Measurements from ENCODE around the gene FSD2.
"Not testable (repeated sequence)": the region's sequence is repeated elsewhere in the genome, so short reads cannot be mapped to it uniquely, and the experiment has no call there.

FSD2 gene

DNA sequence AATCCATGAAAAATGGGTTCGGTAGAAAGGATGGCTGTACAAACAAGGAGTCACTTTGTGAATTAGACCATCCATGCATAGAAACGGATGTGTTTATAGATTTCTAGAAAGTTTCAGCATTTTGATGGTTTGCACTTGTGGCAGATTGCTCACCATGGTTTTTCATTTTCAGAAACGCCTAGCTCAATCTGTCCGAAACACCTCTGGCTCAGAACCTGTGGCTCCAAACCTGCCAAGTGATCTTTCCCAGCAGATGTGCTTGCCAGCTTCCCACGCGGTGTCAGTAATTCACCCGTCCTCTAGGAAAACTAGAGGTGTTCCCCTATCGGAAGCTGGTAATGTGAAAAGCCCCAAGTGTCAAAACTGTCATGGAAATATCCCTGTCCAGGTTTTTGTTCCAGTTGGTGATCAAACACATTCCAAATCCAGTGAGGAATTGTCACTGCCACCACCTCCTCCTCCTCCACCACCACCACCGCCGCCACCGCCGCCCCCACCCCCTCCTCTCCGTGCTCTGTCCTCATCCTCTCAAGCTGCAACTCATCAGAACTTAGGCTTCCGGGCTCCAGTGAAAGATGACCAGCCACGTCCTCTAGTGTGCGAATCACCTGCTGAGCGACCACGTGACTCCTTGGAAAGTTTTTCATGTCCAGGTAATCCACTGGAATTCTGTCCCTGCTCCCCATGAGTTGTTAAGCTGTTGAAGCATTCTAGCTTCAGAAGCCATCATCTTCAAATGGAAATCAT is 24.7 kb upstream of the FSD2 start:
- no peak for DNase-seq (ENCODE audit: low spot score)

DNA sequence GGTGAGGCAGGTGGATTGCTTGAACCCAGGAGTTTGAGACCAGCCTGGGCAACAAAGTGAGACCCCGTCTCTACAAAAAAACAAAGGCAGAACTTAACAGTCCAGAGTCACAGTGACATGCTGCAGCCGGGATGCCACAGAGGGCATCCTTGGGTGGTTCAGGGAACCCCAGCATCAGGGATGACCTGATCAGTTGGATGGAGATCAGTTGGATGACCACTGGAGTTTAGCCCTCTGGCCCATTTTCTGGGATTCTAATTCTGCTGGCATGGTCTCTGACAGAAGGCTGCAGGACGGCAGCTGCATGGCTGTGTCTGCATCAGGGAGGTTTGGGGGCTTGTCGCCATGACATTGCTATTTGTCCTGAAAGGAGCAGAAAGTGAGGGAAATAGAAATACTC is 23.4 kb upstream of the FSD2 start:
- no peak for DNase-seq (ENCODE audit: low spot score)

DNA sequence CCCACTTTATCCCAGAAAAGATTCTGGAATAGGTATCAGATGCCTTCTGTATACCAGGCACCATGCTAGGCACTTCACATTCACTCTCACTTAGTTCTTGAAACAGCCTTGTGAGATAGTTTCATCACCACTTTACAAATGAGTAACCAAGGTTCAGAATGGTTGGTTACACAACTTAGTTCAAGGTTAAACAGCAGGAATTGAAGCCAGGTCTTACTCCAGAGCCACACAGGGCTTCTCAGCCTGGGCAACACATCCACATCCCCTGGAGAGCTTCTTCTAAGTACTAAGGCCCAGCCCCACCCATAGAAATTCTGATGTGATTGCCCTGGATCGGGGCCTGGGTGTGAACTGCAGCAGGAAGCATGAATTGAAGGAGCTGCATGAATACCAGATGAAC is 22.2 kb upstream of the FSD2 start:
- DNase-seq (ENCODE audit: low spot score): no peak

DNA sequence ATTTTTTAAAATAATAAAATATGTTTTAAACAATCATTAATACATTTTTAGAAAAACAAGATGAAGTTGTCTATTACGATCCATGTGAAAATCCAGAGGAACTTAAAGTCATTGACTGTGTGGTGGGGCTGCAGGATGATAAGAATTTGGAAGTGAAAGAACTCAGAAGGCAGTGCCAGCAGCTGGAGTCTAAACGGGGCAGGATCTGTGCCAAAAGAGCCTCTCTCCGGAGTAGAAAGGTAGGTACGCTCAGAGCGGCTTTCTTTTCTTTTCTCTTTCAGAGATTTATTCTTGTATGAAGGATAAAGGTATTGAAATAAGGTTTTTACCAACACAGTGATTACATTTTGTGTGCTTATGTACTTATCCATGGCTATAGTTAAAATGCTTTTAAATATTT is 17.2 kb upstream of the FSD2 start:
- no peak for DNase-seq (ENCODE audit: low spot score)

DNA sequence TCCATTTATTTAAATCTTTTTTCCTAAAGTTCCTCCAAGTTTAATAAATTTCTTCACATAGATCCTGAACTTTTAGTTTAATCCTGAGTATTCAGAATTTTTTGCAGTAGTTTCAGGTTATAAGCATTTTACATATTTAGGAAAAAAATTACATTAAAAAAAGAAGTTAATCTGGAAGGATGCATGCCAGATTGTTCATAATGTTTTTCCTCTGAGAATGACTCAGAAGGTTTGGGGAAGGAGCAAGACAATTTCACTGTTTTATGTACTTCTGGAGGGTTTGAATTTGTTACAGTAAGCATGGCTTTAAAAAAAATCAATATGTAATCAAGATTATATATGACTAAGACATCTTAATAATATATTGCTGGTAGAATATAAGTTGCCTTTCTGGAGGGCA is 16.0 kb upstream of the FSD2 start:
- DNase-seq (ENCODE audit: low spot score): not testable (repeated sequence)

DNA sequence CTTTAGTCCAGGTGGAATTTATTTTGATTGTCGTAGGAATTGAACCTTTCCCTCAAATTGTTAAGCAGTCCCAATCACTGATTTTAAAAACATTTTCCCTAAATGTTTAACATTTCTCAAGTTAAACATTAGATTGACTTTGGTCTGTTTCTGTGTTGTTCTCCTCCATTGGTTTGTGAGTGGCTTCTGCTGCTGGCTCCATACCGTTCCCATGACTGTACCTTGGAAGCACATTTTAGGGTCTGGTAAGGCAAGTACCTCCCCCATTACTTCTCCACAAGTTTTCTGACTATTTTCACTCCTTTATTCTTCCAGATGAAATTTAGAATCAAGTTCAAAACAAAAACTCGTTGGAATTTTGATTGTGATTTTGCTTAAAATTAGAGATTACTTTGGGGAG is 15.5 kb upstream of the FSD2 start:
- not testable (repeated sequence) for DNase-seq (ENCODE audit: low spot score)

DNA sequence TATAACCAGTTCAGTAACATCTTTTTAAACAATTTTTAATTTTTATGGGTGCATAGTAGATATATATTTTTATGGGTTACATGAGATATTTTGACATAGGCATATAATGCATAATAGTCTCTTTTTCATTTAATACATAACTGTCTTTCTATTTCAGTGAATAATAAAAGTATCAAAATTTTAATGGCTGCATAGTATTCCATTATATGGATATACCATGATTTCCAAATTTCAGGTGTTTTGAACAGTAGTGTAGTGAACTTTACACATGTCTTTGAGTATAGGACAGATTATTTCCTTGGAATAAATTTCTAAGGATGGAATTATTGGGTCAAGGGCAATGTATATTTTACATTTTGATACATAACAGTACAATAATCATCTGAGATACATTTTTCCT is 14.3 kb upstream of the FSD2 start:
- no peak for DNase-seq (ENCODE audit: low spot score)

DNA sequence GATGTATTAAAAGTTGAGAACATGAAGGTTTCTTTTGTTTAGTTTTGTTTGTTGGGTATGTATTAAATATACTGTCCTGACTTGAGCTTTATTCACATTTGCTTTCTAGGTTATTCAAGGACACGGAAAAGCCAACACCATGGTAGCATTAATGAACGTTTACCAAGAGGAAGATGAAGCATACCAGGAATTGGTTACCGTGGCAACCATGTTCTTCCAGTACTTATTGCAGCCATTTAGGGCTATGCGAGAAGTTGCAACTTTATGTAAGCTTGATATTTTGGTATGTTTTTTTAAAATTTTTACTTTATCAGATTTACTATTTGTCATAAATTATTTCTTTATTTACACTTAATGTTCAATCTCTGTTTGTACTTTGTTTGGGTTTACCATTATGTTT is 7.1 kb upstream of the FSD2 start:
- no peak for DNase-seq (ENCODE audit: low spot score)

DNA sequence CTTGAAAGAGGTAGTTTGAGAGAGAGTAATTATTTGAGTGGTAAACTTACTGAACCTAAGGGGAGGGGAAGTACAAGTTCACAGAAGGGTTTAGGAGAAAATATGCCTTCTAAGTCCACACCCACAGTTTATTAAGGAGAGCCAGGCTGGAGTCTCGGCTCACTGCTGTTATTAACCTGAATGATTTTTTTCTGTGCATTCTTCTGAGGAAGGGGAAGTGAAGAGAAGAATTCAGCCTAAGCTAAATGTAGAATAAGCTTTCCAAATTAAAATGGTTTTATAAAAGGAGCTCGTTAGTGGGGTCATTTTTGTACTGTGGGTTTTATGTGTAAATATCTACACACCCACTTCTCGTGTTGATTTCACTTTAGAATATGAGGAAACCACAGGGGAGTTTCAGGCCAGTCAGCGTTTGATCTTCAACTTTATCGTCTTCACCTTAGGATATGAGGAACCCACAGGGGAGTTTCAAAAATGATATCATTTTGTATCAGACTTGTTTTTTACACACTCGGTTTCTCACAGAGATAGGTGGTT is 5.1 kb upstream of the FSD2 start:
- DNase-seq (ENCODE audit: low spot score): peak; percentile 20

DNA sequence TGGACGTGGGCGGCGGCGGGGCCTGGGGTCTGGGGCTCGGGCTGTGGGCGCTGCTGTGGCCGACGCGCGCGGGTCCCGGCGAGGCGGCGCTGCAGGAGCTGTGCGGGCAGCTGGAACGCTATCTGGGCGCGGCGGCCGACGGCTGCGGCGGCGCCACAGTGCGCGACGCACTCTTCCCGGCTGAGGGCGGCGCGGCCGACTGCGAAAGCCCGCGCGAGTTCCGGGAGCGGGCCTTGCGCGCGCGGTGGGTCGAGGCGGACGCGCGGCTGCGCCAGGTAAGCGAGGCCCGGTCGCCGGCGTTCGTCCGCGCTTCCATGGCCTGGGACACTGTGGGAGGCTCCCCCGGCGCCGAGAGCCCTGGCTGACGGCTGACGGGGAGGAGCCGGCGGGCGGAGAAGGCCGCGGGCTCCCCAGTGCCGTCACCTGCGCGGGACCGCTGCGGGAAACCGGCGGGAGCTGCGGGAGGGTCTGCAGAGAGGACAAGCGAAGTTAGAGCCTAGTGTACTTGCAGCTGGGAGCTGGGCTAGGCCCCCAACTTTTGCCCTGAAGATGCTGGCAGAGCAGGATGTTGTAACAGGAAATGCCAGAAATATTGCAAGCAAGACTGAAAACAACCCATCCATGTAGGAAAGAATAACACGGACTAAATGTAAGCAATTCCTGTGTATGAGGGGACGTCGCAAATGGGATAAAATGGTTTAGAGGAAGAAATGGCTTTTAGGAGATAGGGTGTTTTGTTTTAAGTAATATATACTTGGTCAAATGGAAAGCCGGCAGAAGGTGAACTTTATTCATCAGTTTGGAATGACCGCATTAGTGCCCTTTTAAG is 4.4 kb upstream of the FSD2 start:
- DNase-seq (ENCODE audit: low spot score): peak; percentile 48

DNA sequence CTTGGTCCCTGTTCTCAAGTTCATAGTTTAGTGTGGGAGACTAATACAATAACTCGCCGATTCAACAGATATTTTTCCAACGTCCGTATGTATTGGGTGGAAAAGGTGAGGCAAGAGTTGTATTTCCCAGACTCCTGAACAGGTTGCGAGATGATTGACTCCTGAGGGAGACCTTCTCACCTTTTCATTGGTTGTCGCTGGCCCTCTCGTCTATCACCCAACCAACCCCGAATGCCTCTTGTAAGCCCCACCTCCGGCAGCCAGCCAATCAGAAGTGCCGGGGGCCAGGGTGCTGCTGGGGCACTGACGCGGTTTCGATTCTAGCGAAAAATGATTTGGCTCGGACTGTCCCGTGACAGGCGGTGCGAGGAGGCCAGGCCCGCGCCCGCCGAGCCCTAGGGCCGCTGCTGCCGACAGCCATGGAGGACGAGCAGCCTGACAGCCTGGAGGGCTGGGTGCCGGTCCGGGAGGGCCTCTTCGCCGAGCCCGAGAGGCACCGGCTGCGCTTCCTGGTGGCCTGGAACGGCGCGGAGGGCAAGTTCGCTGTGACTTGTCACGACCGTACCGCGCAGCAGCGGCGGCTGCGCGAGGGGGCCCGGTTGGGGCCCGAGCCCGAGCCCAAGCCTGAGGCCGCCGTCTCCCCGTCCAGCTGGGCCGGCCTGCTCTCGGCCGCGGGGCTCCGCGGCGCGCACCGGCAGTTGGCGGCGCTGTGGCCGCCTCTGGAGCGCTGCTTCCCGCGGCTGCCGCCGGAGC is 3.6 kb upstream of the FSD2 start, which contains the start of gene WHAMM:
Gene WHAMM, plus strand, starts transcription at position 321 of the 753 bp plus-strand sequence. Its CDS starts 99 bp downstream, at position 420.
- DNase-seq (ENCODE audit: low spot score): peak; percentile 98

DNA sequence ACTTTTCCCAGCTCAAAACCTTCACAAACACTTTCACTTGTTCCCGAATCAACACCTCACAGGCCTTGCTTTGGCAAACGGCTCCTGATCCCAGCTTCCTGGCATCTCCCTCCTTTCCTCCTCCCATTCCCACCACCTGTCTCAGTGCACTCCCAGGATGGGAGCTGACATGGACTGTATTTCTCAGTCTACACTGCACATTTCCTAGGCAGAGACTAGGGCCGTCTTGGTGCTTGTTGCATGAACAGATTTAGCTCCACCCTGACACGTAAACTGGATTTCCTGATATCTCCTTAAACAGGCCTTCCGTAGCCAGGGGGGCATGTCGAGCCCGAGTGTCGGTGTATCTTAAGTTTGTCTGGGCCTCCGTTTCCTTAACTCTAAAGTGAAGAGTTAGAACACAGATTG is 2.8 kb upstream of the FSD2 start:
- no peak for DNase-seq (ENCODE audit: low spot score)

DNA sequence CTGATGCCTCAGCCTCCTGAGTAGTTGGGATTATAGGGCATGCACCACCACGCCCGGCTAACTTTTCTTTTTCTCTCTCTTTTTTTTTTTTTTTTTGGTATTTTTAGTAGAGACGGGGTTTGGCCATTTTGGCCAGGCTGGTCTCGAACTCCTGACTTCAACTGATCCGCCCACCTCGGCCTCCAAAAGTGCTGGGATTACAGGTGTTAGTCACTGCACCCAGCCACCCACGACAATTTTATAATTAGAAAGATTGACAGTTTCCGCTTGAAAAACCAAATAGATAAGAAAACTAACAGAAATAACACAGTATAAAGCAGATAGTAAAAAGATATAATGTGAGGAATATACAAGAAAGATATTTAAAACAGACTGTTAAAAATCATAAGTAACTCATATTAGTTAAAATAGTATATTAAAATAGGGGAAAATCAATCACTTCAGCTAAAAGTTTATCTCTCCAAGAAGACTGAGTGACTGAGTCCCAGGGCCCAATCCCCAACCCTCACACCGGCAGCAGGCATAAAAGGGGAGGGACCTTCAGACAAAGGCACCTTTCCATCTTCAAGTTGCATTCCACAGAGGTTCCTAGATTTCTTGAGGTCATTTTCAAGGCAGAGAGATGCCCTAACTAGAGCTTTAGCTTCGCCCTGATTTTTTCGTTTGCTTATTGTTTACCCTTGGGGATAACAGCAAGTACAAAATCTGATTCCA is 2.2 kb upstream of the FSD2 start:
- DNase-seq (ENCODE audit: low spot score): peak; percentile 22

DNA sequence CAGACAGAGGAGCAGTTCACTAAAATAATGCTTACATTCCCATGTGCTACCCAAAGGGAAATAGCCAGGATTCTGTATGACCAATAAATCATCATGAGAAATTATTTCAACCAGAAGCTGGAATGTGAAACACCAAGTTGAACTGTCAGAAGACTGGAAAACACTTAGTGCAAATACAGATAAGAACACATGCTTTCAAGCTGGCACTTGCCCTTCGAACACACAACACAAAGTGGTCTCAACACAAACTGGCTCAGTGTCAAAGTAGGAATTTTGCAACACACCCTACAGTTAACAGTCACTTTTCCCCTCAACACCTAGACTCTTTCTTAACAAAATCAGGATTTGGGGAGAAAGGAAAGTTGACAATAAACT is 1.3 kb downstream of the FSD2 start:
- DNase-seq (ENCODE audit: low spot score): no peak

DNA sequence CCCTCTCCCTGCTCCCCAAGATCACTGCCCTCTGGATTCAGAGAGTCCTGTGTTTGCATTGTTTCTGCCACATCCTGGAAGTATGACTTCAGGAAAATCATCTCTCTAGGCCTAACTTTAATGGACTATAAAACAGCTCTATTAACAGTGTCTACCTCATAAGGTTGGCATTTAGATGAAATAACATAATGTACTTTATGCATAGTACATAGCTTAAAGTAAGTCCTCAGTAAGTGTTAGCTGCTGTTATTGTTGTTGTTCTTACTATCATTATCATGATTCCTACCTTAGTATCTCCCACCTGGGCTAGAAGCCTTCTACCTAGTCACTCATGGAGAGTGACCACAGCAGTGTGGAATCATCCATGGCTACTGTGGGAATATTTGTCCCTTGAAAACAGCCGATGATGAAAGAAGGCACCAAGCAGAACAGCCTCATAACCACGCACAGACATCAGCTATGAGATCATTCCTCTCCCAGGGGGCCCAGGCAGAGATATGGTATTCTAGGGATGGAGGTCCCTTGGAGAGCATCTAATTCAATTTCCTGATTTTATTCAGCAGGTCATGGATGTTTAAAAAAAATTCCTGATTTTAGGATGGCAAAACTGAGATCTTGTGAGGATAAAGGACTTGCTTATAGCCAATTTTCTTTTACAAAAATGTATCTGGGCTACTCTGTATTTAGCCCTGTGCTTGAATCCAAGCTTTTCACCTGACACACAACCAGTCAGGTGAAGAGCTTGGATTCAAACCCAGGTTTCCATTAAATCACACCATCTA is 1.9 kb downstream of the FSD2 start:
- no peak for DNase-seq (ENCODE audit: low spot score)

DNA sequence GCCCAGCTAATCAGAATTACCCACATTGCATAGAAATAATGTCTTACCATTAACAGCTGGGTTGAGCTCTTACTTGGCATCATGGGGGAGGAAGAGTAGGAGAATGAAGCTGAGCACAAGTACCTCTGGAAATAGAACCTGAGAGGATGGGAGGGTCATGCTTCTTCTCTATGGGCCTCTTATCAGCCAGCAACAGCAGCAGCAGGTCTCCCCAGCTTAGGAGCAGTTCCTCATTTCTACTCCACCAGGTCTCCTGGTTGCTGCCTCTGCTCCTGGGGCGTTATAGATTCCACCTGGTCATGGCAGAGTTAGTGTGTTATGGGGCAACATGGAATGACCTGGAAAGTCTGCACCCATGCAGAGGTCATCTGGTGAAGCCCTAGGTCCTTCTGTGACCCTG is 3.4 kb downstream of the FSD2 start:
- no peak for DNase-seq (ENCODE audit: low spot score)

DNA sequence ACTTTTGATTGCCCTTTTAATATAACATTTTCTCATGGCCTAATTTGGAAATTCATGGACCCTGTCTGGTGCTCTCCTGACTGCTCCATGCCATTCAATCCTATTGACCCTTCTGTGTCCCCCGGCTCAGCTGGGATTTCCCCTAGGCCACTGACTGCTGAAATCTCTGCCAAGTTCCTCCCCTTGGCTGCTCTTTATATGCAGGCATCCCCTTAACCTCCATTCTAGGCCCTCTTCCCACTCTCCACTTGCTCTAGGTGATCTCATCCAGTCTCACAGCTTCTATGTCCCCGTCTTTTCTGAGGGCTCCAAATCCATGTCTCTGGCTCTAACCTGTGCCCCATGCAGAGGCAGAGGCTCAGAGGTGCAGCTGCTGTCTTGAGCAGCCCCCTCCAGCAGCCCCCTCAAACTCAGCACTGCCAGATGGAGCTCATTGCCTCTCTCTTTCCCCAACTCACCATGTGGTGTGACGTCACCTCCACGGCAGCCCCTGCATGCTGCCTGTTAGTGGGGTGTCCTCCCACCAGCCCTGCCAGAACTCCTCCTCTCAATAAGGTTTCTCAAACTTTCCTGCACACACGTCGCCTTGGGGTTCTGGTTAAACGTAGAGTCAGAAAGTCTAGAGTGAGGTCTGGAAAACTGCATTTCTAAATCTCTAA is 6.6 kb downstream of the FSD2 start:
- DNase-seq (ENCODE audit: low spot score): no peak

DNA sequence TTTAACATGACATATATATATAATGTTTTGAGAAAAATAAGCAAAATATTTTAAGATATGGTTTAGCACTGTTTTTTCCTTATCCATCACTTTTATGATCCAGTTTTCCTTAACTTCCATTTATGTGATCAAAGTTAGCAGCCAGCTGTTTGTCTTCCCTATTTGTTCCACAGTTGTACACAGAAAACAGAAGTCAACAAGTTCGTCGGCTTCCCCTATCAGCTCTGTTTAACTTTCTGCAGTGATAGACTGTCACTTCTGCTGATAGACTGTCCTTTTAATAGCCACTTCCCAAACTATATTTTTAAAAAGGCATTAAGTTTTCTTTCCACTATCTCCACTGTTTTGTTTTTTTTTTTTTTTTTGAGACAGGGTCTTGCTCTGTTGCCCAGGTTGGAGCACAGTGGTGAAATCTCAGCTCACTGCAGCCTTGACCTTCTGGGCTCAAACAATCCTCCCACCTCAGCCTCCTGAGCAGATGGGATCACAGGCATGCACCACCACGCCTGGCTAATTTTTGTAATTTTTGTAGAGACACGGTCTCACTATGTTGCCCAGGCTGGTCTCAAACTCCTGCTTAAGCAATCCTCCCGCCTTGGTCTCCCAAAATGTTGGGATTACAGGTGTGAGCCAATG is 7.2 kb downstream of the FSD2 start:
- no peak for DNase-seq (ENCODE audit: low spot score)

DNA sequence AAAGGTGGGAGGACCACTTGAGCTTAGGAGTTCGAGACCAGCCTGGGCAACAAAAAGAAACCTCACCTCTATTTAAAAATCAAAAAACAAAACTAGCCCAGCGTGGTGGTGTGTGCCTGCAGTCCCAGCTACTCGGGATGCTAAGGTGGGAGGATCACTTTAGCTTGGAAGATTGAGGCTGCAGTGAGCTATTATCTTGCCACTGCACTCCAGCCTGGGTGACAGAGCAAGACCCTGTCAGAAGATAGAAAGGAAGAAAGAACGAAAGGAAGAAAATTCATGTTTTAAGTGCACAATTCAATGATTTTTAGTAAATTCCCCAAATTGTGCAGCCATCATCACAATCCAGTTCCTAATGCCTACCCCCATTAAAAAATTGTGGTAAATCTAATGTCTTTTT is 7.8 kb downstream of the FSD2 start:
- no peak for DNase-seq (ENCODE audit: low spot score)

DNA sequence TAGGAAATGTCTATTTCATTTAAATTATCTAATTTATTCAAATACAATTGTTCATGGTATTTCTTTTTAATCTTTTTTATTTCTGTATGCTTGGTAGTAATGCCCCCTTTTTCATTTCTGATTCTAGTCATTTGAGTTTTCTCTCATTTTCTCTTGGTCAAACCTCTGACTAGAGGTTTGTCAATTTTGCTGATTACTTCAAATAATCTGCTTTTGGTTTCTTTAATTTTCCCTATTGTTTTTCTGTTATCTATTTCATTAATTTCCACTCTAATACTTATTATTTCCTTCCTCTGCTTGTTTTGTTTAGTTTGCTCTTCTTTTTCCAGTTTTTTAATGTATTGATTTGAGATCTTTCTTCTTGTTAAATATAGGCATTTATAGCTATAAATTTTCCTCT is 12.1 kb downstream of the FSD2 start:
- no peak for DNase-seq (ENCODE audit: low spot score)

All from LoVo (cell line).